HCEC 1CT (cell line): ENCODE data around the gene KLK7.
A peak's percentile ranks its signal among the peaks of the same experiment; 100 is the strongest.

Experiments used
- DNase-seq: peaks from one replicate; pipeline ENCODE4 v3.0.0-alpha.2; 2017

KLK7 gene

DNA sequence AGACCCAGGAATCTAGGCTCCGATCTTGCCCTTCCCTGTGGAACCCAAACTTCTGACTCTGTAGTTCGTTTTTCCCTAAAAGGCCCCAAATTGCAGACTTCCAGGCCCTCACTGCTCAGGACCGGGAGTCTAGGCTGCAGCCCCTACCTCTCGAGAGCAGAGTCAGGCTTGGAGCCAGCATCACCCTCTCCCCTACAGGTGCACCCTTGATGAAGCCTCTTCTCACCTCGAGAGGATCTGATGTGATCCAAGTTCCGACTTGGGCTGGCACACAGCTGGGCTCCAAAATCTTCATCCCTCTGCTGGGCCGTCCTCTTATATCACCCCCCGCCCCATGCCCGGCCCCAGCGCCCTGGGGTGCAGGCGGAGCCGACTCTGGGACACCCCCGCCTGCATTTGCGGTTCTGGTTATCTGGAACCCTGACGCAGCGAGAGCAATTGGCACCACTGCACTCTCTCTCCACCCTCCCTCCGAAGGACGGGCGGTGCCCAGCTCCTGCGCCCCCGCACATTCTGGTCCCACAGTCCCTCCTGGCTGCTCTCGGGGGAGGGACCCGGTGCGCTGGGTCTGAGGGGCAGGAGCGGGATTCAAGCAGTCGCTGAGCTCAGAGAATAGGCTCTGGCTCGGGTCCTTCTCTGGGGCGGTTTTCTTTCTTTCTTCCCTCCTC, at the start of gene KLK7:
KLK7 (minus strand) TSS at position 293 of the 668 bp plus-strand sequence. CDS start 1,518 bp downstream, outside the sequence.
- DNase-seq: no peak

- DNase-seq: no peak
Measured at GRCh38 chr19:51031880-51032225, 48.1 kb upstream of the KLK7 start.

DNA sequence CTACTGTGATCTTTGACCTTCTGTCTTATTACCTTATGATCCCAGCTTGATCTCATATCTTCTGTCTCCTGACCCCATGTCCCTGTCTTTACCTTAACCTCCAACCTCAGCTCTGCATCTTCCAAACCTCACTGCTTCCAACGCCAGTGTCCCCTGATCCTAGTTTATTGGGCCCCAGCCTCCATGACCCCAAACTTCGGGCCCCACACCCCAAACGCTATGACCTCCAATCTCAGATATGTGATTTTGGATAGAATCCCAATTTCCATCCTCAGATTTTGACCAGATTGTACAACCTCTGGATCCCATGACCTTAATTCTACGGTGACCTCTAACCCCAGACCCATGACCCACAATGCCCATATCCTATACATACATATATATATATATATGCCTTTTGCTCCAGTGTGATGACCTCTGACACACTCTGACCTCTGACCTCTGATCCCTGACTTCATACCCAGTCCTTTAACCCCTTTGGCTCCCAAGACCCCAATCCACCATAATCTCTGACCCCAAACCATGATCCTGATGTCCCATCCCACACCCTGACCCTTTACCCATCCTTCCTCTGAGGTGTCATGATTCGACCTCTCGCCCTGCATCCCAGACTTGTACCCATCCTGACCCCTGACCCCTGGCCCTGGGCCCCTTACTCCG, 47.6 kb upstream of the KLK7 start:
- no peak for DNase-seq

DNA sequence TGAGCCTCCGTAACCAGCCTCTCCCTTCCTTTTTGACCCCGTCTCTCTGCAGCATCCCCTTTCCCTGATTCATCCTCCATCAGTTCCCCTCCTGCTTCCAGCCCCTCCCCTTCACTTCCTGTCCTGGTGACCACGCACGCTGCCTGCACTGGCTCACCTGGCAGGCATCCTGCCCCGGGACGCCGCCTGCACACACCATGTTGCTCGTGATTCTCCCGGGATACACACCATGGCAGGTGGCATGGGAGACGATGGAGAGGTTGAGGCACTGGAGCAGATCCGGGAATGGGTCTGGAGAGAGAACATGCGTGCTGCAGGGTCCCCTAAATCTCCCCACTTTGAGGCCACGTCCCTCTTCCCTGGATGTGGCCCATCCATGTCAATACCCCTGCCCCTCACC, 46.9 kb upstream of the KLK7 start:
- DNase-seq: no peak

DNA sequence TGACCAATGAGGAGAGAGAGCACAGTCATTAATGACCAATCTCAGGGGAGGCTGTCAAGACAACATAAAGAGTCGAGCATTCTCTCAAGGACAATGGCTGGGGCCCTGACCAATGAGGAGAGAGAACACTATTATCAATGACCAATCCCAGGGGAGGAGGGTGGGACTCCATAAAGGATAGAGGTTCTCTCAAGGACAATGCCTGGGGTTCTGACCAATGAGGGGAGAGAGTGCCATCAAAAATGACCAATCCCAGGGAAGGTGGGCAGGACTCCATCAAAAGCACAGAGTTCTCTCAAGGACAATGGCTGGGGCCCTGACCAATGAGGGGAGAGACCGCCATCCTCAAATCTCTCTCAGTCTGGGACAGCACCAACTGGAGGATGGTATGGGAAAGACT, 46.0 kb upstream of the KLK7 start:
- DNase-seq: no peak

DNA sequence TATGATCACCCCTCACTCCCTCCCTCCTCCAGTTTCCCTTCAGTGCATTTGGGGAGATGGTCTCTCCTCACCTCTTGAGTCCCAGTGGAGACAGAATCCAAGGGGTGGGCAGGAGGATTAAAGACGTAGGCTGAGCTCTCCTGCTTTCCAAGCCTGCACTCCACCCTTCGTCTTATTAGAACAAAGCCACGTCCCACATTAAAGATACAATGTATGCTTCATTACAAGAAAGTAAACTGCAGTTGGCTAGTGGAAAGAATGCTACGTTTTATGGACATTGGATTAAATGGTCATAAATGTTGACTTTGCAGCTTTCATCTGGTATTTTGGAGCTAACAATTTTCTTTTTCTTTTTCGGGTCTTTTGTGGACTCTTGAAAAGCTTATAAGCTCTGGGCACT, 44.2 kb upstream of the KLK7 start:
- no peak for DNase-seq

- no peak for DNase-seq
Measured at GRCh38 chr19:51027126-51027806, 43.5 kb upstream of the KLK7 start.

- DNase-seq: no peak
Measured at GRCh38 chr19:51026554-51026831, 42.8 kb upstream of the KLK7 start, which contains the start of gene KLK11. Gene KLK11, minus strand, starts transcription at chr19:51026616. Its CDS starts 985 bp downstream, at chr19:51025631.

GRCh38 chr19:51025809-51026553, 42.3 kb upstream of the KLK7 start:
- no peak for DNase-seq

DNA sequence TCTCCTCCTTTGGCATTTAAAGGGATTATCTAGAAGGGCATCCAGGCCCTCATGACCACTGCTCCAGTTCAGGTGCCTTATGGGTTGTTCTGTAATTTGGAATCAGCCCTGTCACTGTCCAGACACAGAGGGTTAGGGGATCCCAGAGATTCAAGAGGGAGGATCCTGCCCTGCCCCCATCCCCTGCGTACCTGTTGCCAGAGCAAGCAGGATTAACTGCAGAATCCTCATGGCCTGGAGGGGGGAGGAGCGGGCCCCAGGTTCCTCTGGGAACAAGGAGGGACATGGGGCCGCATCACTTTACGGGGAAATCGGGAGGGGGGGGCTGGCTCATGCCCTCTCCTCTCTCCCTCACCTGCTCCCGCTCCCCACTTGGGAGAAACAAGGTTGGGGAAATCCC, 41.7 kb upstream of the KLK7 start:
- DNase-seq: no peak

DNA sequence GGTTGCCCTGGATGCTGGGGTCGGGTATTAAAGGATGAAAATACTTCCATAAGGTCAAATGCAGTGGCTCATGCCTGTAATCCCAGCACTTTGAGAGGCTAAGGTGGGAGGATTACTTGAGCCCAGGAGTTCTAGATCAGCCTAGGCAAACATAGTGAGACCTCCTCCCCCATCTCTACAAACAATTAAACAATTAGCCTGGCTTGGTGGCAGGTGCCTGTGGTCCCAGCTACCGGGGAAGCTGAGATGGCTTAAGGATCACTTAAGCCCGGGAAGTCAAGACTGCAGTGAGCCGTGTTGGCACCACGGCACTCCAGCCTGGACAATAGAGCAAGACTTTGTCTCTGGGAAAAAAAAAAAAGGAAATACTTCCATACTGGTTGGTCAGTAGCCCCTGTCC, 41.2 kb upstream of the KLK7 start:
- no peak for DNase-seq

DNA sequence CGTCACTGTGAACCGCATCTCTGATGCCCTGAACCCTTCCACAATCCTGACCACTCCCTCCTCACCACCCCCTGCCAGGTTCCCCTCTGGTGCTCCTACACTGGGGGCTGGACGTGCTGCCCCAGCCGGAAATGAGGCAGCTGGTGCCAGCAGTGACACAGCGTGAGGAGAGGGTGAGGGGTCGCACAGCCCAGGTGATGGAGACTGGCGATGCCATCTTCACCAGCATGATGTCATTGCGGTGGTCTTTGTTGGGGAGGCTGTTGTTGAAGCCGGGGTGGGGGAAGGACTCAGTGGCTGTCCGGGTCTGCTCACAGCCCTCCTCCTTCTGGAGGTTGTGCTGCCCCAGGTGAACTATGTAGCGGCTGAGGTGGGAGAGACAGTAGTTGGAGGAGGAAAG, 40.2 kb upstream of the KLK7 start:
- no peak for DNase-seq

DNA sequence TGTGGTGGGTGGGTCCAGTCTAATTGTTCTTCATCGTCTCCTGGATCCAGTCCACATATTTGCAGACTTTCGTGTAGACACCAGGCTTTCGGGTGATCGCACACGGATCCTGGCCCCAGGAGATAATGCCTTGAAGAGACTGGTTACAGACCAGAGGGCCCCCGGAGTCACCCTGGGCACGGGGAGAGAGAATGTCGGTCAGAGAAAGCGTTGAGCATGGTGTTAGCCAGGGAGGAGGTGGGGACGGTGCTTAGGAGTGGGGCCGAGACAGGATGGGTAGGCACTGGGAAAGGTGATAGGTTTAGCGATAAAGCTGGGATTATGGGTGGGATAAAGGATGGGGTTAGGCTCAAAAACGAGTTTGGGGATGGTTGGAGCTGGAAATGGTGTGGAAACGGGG, 38.8 kb upstream of the KLK7 start:
- no peak for DNase-seq

- peak; percentile 28 for DNase-seq
Measured at GRCh38 chr19:51020988-51021651, 37.4 kb upstream of the KLK7 start.

GRCh38 chr19:51019544-51019925, 35.8 kb upstream of the KLK7 start, which contains the start of gene KLK10:
Gene KLK10, minus strand, starts transcription at chr19:51019709. Its CDS starts 579 bp downstream, at chr19:51019130.
- no peak for DNase-seq

DNA sequence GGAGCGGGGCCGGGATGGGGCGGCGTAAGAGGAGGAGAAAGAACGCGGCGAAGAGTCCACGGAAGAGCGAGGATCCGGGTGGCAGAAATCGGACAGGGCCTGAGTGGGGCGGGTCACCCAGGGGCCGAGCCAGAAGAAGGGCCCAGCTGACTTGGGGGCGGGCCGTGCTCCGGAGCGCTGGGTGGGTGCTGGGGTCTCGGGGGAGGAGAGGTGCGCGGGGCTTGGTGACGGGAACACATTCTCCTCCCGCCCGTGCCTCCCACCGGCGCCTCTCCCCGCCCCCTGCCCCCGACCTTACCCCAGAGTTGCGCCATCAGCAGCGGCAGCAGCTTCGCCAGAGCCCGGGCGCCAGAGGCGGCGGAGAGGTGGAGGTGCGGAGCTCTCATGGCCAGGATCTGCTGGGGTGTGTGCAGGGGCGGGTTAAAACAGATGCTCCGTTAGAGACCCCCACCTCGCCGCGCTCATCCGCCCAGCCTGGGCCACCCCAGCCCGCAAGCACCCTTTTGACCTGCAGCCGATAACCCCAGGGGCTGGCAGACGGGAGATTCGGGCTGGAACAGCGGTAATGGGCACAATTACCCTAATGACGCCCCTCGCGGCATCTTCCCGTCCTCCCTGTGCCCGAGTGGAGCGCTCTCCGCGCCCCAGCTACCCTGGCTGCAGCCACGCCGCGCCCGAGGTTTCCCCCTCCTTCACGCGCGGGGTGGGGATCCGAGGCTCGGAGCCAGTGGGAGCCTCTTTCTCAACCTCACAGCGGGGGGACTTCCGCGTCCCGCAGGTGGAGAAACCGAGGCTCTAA, 35.2 kb upstream of the KLK7 start:
- DNase-seq: no peak

GRCh38 chr19:51016798-51017683, 33.3 kb upstream of the KLK7 start:
- DNase-seq: no peak

GRCh38 chr19:51015691-51016267, 32.1 kb upstream of the KLK7 start:
- DNase-seq: no peak

GRCh38 chr19:51014242-51014641, 30.5 kb upstream of the KLK7 start:
- DNase-seq: no peak

GRCh38 chr19:51012661-51013190, 29.0 kb upstream of the KLK7 start:
- DNase-seq: no peak
